HL-60 (cell line): ENCODE data around the gene BRWD1.

Experiments used
- CTCF ChIP-seq: IDR thresholded peaks from one replicate; pipeline ENCODE4 v1.5.1; 2011; ENCODE audit warnings: low read length, control low read depth, inconsistent platforms; ENCODE audit not compliant: insufficient read depth
- GABPA ChIP-seq: IDR thresholded peaks from 2 replicates; pipeline ENCODE4 v1.6.1; 2012; ENCODE audit warnings: low read depth
- POLR2AphosphoS5 ChIP-seq: IDR thresholded peaks from 2 replicates; pipeline ENCODE4 v1.6.1; 2012; ENCODE audit warnings: low read depth
- REST ChIP-seq: IDR thresholded peaks from 2 replicates; pipeline ENCODE4 v1.6.1; 2012; ENCODE audit warnings: low read depth; ENCODE audit not compliant: insufficient replicate concordance

- TF ChIP-seq CTCF (no peak), REST (no peak), POLR2AphosphoS5 (no peak), GABPA (no peak)
Measured at GRCh38 chr21:39189857-39190604, 123.4 kb downstream of the BRWD1 start.
